GM12872 (cell line): ENCODE measurements around the gene CCDC24.

Source experiments
- CTCF ChIP-seq: IDR thresholded peaks from 3 replicates; pipeline ENCODE4 v1.5.1; 2011; ENCODE audit warnings: low read depth, mild to moderate bottlenecking, low read length, moderate library complexity; ENCODE audit not compliant: insufficient read depth

The CCDC24 gene

GRCh38 chr1:43982808-43983207 is 8.6 kb upstream of the CCDC24 start:
- no peak for TF ChIP-seq CTCF

- no peak for TF ChIP-seq CTCF
These were observed 8.0 kb upstream of the CCDC24 start for GRCh38 chr1:43983253-43983899.

GRCh38 chr1:43984855-43985254 is 6.5 kb upstream of the CCDC24 start:
- no peak for TF ChIP-seq CTCF

GRCh38 chr1:43985984-43986595 is 5.3 kb upstream of the CCDC24 start:
- TF ChIP-seq CTCF, result no peak

GRCh38 chr1:43986712-43987111 is 4.7 kb upstream of the CCDC24 start:
- TF ChIP-seq CTCF, result no peak

- TF ChIP-seq CTCF, result no peak
These were observed 4.1 kb upstream of the CCDC24 start for GRCh38 chr1:43987159-43987902.

- peak; percentile 24; the same call in 1 of the 3 replicates for TF ChIP-seq CTCF
These were observed 864 bp upstream of the CCDC24 start for GRCh38 chr1:43990271-43991199.
